ENCODE results near the gene OCRL.

OCRL gene

DNA sequence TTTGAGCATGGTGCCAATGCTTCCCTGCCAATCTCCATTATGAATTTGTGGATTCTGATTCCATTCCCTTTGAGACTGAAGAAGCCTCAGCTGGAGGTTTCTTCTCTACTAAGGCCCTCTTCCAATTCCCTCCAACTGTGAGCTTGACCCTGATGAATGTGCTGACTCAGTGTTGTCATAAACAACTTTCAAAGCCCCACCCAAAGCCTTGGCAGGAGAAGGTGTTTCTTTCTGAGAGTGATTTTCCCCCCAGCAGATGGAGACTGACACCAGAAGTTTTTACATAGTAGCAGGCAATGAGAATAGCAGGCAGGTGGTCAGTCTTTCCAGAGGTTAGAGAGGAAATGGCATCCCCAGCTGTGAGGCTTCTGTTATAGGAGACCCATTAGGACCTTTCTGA, 53.1 kb downstream of the OCRL start:
- H3K4me1 Mint-ChIP-seq, result peaks cover 18% of the 10 kb centered on the region
- peak overlapping the region in 1 of 3 experiments; percentile 1 for H3K4me3 Mint-ChIP-seq
- H3K27ac Mint-ChIP-seq, result peak overlapping the region; percentile 43 to 87 (median 81)
- H3K9me3 Mint-ChIP-seq, result no peaks in the 10 kb centered on the region
- no peaks in the 10 kb centered on the region for H3K27me3 Mint-ChIP-seq (ENCODE audit: low read depth)
- H3K36me3 Mint-ChIP-seq (ENCODE audit: low read depth), result peaks cover 50% of the 10 kb centered on the region
- TF ChIP-seq, protein P1, sequence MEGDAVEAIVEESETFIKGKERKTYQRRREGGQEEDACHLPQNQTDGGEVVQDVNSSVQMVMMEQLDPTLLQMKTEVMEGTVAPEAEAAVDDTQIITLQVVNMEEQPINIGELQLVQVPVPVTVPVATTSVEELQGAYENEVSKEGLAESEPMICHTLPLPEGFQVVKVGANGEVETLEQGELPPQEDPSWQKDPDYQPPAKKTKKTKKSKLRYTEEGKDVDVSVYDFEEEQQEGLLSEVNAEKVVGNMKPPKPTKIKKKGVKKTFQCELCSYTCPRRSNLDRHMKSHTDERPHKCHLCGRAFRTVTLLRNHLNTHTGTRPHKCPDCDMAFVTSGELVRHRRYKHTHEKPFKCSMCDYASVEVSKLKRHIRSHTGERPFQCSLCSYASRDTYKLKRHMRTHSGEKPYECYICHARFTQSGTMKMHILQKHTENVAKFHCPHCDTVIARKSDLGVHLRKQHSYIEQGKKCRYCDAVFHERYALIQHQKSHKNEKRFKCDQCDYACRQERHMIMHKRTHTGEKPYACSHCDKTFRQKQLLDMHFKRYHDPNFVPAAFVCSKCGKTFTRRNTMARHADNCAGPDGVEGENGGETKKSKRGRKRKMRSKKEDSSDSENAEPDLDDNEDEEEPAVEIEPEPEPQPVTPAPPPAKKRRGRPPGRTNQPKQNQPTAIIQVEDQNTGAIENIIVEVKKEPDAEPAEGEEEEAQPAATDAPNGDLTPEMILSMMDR (IDR thresholded peaks at IDR 0.05; ENCODE audit: unreplicated experiment in 3 of 3), result no peak

DNA sequence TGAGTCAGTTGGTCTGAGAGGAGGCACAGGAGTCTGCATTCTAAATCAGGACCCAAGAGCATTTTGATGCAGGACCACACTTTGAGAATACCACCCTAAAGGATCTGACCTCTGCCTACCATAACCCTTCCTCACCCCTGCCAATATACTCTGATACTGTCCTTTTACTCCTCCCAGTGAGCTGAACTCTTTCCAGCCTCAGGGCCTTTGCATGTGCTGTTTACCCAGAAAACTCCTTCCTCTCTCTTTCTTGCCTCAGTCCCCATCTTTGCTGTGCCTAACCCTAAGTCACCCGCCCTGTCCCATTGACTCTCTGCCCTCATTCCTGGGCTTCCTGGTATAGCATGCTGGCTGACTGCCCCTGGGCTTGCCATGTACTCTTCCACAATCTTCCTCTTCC, 54.7 kb downstream of the OCRL start:
- Mint-ChIP-seq H3K36me3 (ENCODE audit: low read depth) (peaks cover 38% of the 10 kb centered on the region), H3K4me1 (peaks cover 8% of the 10 kb centered on the region), H3K9me3 (no peaks in the 10 kb centered on the region), H3K27me3 (ENCODE audit: low read depth) (peaks cover 1% of the 10 kb centered on the region), H3K27ac (no peak overlapping the region), H3K4me3 (no peak overlapping the region)
- TF ChIP-seq, protein P1 (IDR thresholded peaks at IDR 0.05; ENCODE audit: unreplicated experiment in 3 of 3), result no peak

DNA sequence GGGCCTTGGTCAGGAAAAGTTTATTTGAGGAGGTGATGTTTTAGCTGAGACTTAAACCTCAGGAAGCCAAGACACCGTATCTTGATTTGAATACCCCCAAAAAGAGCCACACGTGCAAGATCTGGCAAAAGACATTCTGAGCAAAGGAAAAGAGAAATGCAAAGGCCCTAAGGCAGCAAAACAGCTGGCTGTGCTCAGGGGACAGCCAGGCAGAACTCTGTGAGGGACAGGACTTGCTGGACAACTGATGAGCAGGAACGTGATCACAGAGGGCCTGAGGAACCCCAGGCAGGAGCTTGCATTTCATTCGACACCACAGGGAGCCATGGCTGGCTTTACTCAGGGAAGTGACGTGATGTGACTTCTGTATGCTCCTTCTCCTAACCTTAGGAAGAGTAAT, 56.0 kb downstream of the OCRL start:
- H3K4me3 Mint-ChIP-seq, result no peak overlapping the region
- peaks cover 30% of the 10 kb centered on the region for H3K36me3 Mint-ChIP-seq (ENCODE audit: low read depth)
- no peaks in the 10 kb centered on the region for H3K9me3 Mint-ChIP-seq
- no peak overlapping the region for H3K27ac Mint-ChIP-seq
- TF ChIP-seq, protein P1 (IDR thresholded peaks at IDR 0.05; ENCODE audit: unreplicated experiment in 3 of 3), result no peak
- H3K4me1 Mint-ChIP-seq, result peaks cover 6% of the 10 kb centered on the region
- peaks cover 4% of the 10 kb centered on the region for H3K27me3 Mint-ChIP-seq (ENCODE audit: low read depth)

DNA sequence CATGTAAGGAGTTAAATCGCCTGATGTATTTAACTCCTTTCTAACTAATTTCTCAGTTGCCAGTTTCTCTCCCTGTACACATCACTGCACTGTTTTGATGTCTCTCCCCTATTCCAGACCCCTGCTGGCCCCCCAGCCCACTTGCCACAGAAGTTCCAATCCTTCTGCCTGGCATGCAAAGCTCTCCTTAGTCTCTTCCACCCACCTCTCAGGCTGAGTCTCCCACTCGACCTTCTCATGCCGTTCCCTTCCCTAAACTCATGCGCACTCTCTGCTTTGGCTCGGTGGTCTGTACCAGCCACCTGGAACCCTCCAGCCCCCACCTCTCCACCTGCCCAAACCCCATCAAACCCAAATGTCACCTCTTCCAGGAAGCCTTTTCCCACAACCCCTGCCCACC, 57.8 kb downstream of the OCRL start:
- Mint-ChIP-seq H3K9me3 (no peaks in the 10 kb centered on the region), H3K4me3 (no peak overlapping the region), H3K4me1 (peaks cover 5% of the 10 kb centered on the region), H3K27me3 (ENCODE audit: low read depth) (peaks cover 4% of the 10 kb centered on the region), H3K36me3 (ENCODE audit: low read depth) (peaks cover 24% of the 10 kb centered on the region), H3K27ac (no peak overlapping the region)
- TF ChIP-seq, protein P1 (IDR thresholded peaks at IDR 0.05; ENCODE audit: unreplicated experiment in 3 of 3), result no peak

DNA sequence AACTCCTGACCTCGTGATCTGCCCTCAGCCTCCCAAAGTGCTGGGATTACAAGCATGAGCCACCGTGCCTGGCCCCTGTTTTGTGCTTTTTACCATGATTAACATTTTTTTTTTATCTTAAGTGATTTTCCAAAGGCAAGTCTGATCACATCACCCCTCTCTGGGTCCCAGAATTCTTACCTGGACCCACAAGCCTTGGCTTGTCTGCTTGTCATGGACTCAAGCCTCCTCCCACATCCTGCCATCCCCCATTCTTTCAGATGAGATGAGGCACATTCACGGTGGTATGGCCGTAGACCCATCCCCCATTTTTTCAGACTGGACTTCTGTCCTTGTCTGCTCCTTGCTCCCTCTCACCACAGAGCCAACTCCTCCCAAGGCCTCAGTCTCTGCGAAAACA, 59.4 kb downstream of the OCRL start:
- Mint-ChIP-seq H3K4me3 (no peak overlapping the region), H3K36me3 (ENCODE audit: low read depth) (peaks cover 21% of the 10 kb centered on the region), H3K9me3 (no peaks in the 10 kb centered on the region), H3K27ac (peak overlapping the region in 1 of 3 experiments; percentile 22), H3K4me1 (peaks cover 7% of the 10 kb centered on the region), H3K27me3 (ENCODE audit: low read depth) (peaks cover 4% of the 10 kb centered on the region)
- TF ChIP-seq, protein P1 (IDR thresholded peaks at IDR 0.05; ENCODE audit: unreplicated experiment in 3 of 3), result no peak

DNA sequence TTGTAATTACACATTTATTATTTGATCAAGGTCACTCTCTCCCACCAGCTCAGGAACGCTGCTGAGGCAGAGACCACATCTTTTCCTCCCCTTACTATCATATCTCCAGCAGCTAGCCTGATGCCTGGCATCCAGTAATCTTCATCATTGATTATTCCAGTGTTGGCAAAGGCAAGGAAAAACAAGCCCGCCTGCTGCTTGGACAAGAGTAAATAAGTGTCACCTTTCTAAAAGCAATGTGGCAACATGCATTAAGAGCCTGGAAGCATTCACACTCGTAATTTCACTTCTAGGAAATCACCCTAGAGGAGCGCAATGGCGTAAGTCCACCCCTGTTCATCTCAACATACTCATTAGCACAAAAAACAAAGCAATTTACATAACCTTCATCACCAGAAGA, 59.9 kb downstream of the OCRL start:
- peaks cover 7% of the 10 kb centered on the region for H3K4me1 Mint-ChIP-seq
- no peaks in the 10 kb centered on the region for H3K9me3 Mint-ChIP-seq
- no peak overlapping the region for H3K4me3 Mint-ChIP-seq
- TF ChIP-seq, protein P1 (IDR thresholded peaks at IDR 0.05; ENCODE audit: unreplicated experiment in 3 of 3), result no peak
- H3K27me3 Mint-ChIP-seq (ENCODE audit: low read depth), result peaks cover 4% of the 10 kb centered on the region
- peaks cover 21% of the 10 kb centered on the region for H3K36me3 Mint-ChIP-seq (ENCODE audit: low read depth)
- H3K27ac Mint-ChIP-seq, result peak overlapping the region in 1 of 3 experiments; percentile 22

Data from nephron (organoid).